Breast epithelium (tissue), 4 donors: ENCODE results near the gene TOR1A. TPM values are rescaled to one million over a fixed set of nuclear protein-coding genes. Genes with fewer than 3 reads are reported as not detected.

Source experiments
- DNase-seq, 2 donors: peaks; one replicate each; pipeline ENCODE4 v3.0.0-alpha.2; 2019; ENCODE audit warnings: low spot score in 2 of 2
- H3K27ac ChIP-seq, 2 donors: fragments of 200-600 bp; sonication (generic) in 1 of 2; one replicate each; pipeline ENCODE4 v1.5.1; 2016 to 2019; ENCODE audit warnings: mild to moderate bottlenecking in 1 of 2
- H3K27me3 ChIP-seq, 2 donors: fragments of 200-600 bp; sonication (generic) in 1 of 2; one replicate each; pipeline versions ENCODE4 v1.5.1 to v1.6.0; 2017 to 2019; ENCODE audit warnings: control low read depth in 1 of 2, mild to moderate bottlenecking in 1 of 2
- H3K36me3 ChIP-seq: fragments of 200-600 bp; one replicate; pipeline ENCODE4 v1.5.1; 2019
- H3K4me1 ChIP-seq, 2 donors: fragments of 200-600 bp; sonication (generic); one replicate each; pipeline ENCODE4 v1.5.1; 2016 to 2019; ENCODE audit warnings: control low read depth in 1 of 2
- H3K4me3 ChIP-seq, 3 donors: fragments of 200-600 bp; sonication (generic); 1 replicate in 2 of 3; 2 replicates in 1 of 3; pipeline ENCODE4 v1.5.1; 2016 to 2019; ENCODE audit warnings: mild to moderate bottlenecking in 3 of 3, moderate library complexity in 2 of 3
- H3K9me3 ChIP-seq, 2 donors: fragments of 200-600 bp; sonication (generic) in 1 of 2; one replicate each; pipeline ENCODE4 v1.5.1; 2016 to 2019; ENCODE audit warnings: control low read depth in 1 of 2
- CTCF ChIP-seq, 3 donors: fragments of 450-650 bp; IDR thresholded peaks; one replicate each; pipeline ENCODE4 v1.5.1; 2016 to 2017; ENCODE audit warnings: antibody characterized with exemption in 3 of 3, mild to moderate bottlenecking in 3 of 3, moderate library complexity in 3 of 3
- POLR2A ChIP-seq: fragments of 450-650 bp; IDR thresholded peaks from one replicate; pipeline ENCODE4 v1.6.1; 2016; ENCODE audit warnings: antibody characterized with exemption, mild to moderate bottlenecking, moderate library complexity
- POLR2AphosphoS5 ChIP-seq, 3 donors: sonication (generic); formaldehyde crosslinking; IDR thresholded peaks; one replicate each; pipeline ENCODE4 v1.6.1; 2017; ENCODE audit warnings: antibody characterized with exemption in 3 of 3
- intact Hi-C: fragments of 100-400 bp; cut with DNase I; formaldehyde crosslinking; loops from one replicate; pipeline ENCODE4 v1.15.1; 2023; ENCODE audit warnings: low total_unique reads
- total RNA-seq, 3 donors: library from RNA; depleted of rRNA; stranded (reverse); fragments of >200 nt; gene quantifications; one replicate each; pipeline ENCODE4 v1.1.0, GENCODE V29; 2016

TOR1A gene
- total RNA-seq, 3 donors from 2014 or later: 54.4 to 60.7 (median 57.8) TPM

GRCh38 chr9:129840034-129840433 lies 16.1 kb upstream of the TOR1A start:
- H3K9me3 ChIP-seq: no peaks in the 10 kb centered on the region
- H3K4me1 ChIP-seq: peaks cover 0 to 12% of the 10 kb centered on the region in 2 donors
- H3K27ac ChIP-seq: no peak overlapping the region
- TF ChIP-seq CTCF (IDR thresholded peaks at IDR 0.05) (no peak), POLR2AphosphoS5 (IDR thresholded peaks at IDR 0.05) (no peak), POLR2A (no peak)
- intact Hi-C loops: no loop called here
- no peaks in the 10 kb centered on the region for H3K36me3 ChIP-seq
- no peak for DNase-seq
- no peaks in the 10 kb centered on the region for H3K27me3 ChIP-seq
- H3K4me3 ChIP-seq: no peak overlapping the region

- Histone ChIP-seq H3K4me1 (peaks cover 0 to 12% of the 10 kb centered on the region in 2 donors), H3K36me3 (no peaks in the 10 kb centered on the region), H3K9me3 (no peaks in the 10 kb centered on the region), H3K4me3 (no peak overlapping the region), H3K27ac (peak overlapping the region in 1 of 2 donors; percentile 20), H3K27me3 (no peaks in the 10 kb centered on the region)
- DNase-seq: no peak
- TF ChIP-seq POLR2AphosphoS5 (IDR thresholded peaks at IDR 0.05) (no peak), POLR2A (no peak), CTCF (IDR thresholded peaks at IDR 0.05) (no peak)
- intact Hi-C loops: no loop called here
These were observed 15.5 kb upstream of the TOR1A start for GRCh38 chr9:129839324-129840023.

- no peaks in the 10 kb centered on the region for H3K9me3 ChIP-seq
- TF ChIP-seq POLR2A (no peak), CTCF (IDR thresholded peaks at IDR 0.05) (no peak), POLR2AphosphoS5 (IDR thresholded peaks at IDR 0.05) (no peak)
- H3K4me1 ChIP-seq: peaks cover 0 to 12% of the 10 kb centered on the region in 2 donors
- H3K36me3 ChIP-seq: no peaks in the 10 kb centered on the region
- DNase-seq: no peak
- peak overlapping the region in 1 of 2 donors; percentile 20 for H3K27ac ChIP-seq
- intact Hi-C loops: no loop called here
- no peak overlapping the region for H3K4me3 ChIP-seq
- H3K27me3 ChIP-seq: no peaks in the 10 kb centered on the region
These were observed 14.8 kb upstream of the TOR1A start for GRCh38 chr9:129838707-129839259.

GRCh38 chr9:129836311-129837007 lies 12.5 kb upstream of the TOR1A start:
- no peak for DNase-seq
- TF ChIP-seq POLR2A (no peak), CTCF (IDR thresholded peaks at IDR 0.05) (no peak), POLR2AphosphoS5 (IDR thresholded peaks at IDR 0.05) (no peak)
- intact Hi-C loops: no loop called here

GRCh38 chr9:129835860-129836223 lies 11.9 kb upstream of the TOR1A start:
- H3K9me3 ChIP-seq: no peaks in the 10 kb centered on the region
- H3K27ac ChIP-seq: peak overlapping the region; percentile 86 to 92
- TF ChIP-seq POLR2AphosphoS5 (IDR thresholded peaks at IDR 0.05) (no peak), POLR2A (no peak), CTCF (IDR thresholded peaks at IDR 0.05) (no peak)
- peaks cover 0 to 12% of the 10 kb centered on the region in 2 donors for H3K4me1 ChIP-seq
- intact Hi-C loops: no loop called here
- H3K4me3 ChIP-seq: peak overlapping the region; percentile 75 to 94 (median 80)
- no peaks in the 10 kb centered on the region for H3K27me3 ChIP-seq
- H3K36me3 ChIP-seq: no peaks in the 10 kb centered on the region
- DNase-seq: no peak

More at GRCh38 chr9:129836311-129837007, 12.5 kb upstream of the TOR1A start:
- H3K27me3 ChIP-seq: no peaks in the 10 kb centered on the region
- H3K4me3 ChIP-seq: peak overlapping the region; percentile 75 to 94 (median 80)
- H3K27ac ChIP-seq: peak overlapping the region in 1 of 2 donors; percentile 86
- no peaks in the 10 kb centered on the region for H3K9me3 ChIP-seq
- H3K4me1 ChIP-seq: peaks cover 0 to 12% of the 10 kb centered on the region in 2 donors
- H3K36me3 ChIP-seq: no peaks in the 10 kb centered on the region
